HUES6 (cell line): ENCODE measurements around the gene SSH2.
A peak's percentile ranks its signal among the peaks of the same experiment; 100 is the strongest.
"Not testable (repeated sequence)": the region's sequence is repeated elsewhere in the genome, so short reads cannot be mapped to it uniquely, and the experiment has no call there.

Source experiments
- H3K27ac ChIP-seq: 2 replicates; pipeline ENCODE4 v1.7.0; 2013; ENCODE audit warnings: low read depth, mild to moderate bottlenecking, low read length, inconsistent platforms
- H3K27me3 ChIP-seq: 2 replicates; pipeline ENCODE4 v1.6.1; 2013; ENCODE audit warnings: low read length; ENCODE audit not compliant: control insufficient read depth, insufficient read depth
- H3K36me3 ChIP-seq: 2 replicates; pipeline ENCODE4 v1.6.1; 2013; ENCODE audit warnings: low read length; ENCODE audit not compliant: control insufficient read depth, insufficient read depth
- H3K4me1 ChIP-seq: 2 replicates; pipeline ENCODE4 v1.6.1; 2013; ENCODE audit warnings: low read length; ENCODE audit not compliant: control insufficient read depth, insufficient read depth
- H3K4me3 ChIP-seq: 2 replicates; pipeline ENCODE4 v1.5.1; 2013; ENCODE audit warnings: low read depth, low read length
- H3K9ac ChIP-seq: one replicate; pipeline ENCODE4 v1.6.1; 2013; ENCODE audit warnings: mild to moderate bottlenecking, low read length
- H3K9me3 ChIP-seq: 2 replicates; pipeline ENCODE4 v1.6.1; 2013; ENCODE audit warnings: low read depth, low read length; ENCODE audit not compliant: control insufficient read depth, insufficient read depth

Gene SSH2, protein sequence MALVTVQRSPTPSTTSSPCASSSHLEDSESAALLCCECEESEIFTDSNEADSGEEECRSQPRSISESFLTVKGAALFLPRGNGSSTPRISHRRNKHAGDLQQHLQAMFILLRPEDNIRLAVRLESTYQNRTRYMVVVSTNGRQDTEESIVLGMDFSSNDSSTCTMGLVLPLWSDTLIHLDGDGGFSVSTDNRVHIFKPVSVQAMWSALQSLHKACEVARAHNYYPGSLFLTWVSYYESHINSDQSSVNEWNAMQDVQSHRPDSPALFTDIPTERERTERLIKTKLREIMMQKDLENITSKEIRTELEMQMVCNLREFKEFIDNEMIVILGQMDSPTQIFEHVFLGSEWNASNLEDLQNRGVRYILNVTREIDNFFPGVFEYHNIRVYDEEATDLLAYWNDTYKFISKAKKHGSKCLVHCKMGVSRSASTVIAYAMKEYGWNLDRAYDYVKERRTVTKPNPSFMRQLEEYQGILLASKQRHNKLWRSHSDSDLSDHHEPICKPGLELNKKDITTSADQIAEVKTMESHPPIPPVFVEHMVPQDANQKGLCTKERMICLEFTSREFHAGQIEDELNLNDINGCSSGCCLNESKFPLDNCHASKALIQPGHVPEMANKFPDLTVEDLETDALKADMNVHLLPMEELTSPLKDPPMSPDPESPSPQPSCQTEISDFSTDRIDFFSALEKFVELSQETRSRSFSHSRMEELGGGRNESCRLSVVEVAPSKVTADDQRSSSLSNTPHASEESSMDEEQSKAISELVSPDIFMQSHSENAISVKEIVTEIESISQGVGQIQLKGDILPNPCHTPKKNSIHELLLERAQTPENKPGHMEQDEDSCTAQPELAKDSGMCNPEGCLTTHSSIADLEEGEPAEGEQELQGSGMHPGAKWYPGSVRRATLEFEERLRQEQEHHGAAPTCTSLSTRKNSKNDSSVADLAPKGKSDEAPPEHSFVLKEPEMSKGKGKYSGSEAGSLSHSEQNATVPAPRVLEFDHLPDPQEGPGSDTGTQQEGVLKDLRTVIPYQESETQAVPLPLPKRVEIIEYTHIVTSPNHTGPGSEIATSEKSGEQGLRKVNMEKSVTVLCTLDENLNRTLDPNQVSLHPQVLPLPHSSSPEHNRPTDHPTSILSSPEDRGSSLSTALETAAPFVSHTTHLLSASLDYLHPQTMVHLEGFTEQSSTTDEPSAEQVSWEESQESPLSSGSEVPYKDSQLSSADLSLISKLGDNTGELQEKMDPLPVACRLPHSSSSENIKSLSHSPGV (N-terminal part only)

GRCh38 chr17:29929533-29930408 is at the start of gene SSH2:
TSS of gene SSH2 (minus strand) at chr17:29930228. CDS start at chr17:29930000, 228 bp downstream.
- Histone ChIP-seq H3K4me3 (peak within 1 kb of the TSS; percentile 82), H3K36me3 (no peaks in the 10 kb centered on the region), H3K27me3 (no peaks in the 10 kb centered on the region), H3K4me1 (peaks cover 14% of the 10 kb centered on the region), H3K9me3 (no peaks in the 10 kb centered on the region), H3K27ac (peak within 1 kb of the TSS; percentile 17; the same call in 1 of the 2 replicates), H3K9ac (peak within 1 kb of the TSS; percentile 79)

DNA sequence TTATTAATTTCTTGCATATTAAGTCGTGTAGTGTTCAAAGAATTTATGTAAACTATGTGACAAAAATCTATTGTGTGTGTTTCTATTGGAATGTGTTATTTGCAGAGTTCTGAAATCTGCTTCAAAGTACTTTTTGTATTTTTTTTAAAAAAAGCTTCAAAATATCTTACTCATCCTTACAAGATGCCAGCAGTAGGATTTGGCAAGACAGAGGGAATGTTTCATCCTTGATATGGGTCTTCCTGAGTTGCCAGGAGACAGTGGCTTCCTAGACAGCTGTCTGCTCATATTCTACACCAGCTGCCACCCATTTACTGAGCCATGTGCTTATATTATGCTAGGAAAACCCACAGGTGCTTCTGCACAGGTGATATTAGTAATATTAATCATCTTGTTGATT is 47.8 kb upstream of the SSH2 start:
- H3K36me3 ChIP-seq, result no peaks in the 10 kb centered on the region
- no peak overlapping the region for H3K27ac ChIP-seq
- H3K4me1 ChIP-seq, result no peaks in the 10 kb centered on the region
- no peak overlapping the region for H3K9ac ChIP-seq
- no peaks in the 10 kb centered on the region for H3K27me3 ChIP-seq
- H3K4me3 ChIP-seq, result no peak overlapping the region
- H3K9me3 ChIP-seq, result no peaks in the 10 kb centered on the region

- H3K27me3 ChIP-seq, result no peaks in the 10 kb centered on the region
- no peak overlapping the region for H3K27ac ChIP-seq
- H3K9ac ChIP-seq, result no peak overlapping the region
- H3K9me3 ChIP-seq, result no peaks in the 10 kb centered on the region
- no peaks in the 10 kb centered on the region for H3K36me3 ChIP-seq
- H3K4me3 ChIP-seq, result no peak overlapping the region
- no peaks in the 10 kb centered on the region for H3K4me1 ChIP-seq
These were observed 43.0 kb upstream of the SSH2 start for GRCh38 chr17:29973005-29973404.

DNA sequence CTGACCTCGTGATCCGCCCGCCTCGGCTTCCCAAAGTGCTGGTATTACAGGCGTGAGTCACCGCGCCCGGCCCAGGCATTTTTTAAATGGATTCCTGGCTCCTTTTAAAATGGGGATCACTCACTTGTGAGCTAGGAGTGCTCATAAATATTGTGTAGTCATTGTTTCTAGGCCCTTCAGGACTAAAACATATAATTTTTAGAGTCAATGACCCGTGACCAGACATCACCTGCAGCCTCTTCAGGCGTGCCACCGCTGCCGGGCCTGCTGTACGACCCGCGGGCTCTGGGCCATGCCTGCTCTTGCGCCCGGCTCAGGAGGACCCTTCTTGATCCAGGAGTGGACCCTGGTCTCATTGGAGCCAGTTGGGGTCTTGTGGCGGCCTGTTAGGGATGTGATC is 42.2 kb upstream of the SSH2 start:
- no peak overlapping the region for H3K27ac ChIP-seq
- H3K9me3 ChIP-seq, result no peaks in the 10 kb centered on the region
- no peaks in the 10 kb centered on the region for H3K4me1 ChIP-seq
- no peaks in the 10 kb centered on the region for H3K36me3 ChIP-seq
- H3K27me3 ChIP-seq, result no peaks in the 10 kb centered on the region
- H3K9ac ChIP-seq, result no peak overlapping the region
- no peak overlapping the region for H3K4me3 ChIP-seq

- H3K9ac ChIP-seq, result no peak overlapping the region
These were observed 38.2 kb upstream of the SSH2 start for GRCh38 chr17:29968271-29968670.

GRCh38 chr17:29962656-29963055 is 32.6 kb upstream of the SSH2 start:
- Histone ChIP-seq H3K36me3 (no peaks in the 10 kb centered on the region), H3K9ac (no peak overlapping the region), H3K27ac (no peak overlapping the region), H3K9me3 (peaks cover 3% of the 10 kb centered on the region; the same call in 1 of the 2 replicates), H3K4me1 (peaks cover 10% of the 10 kb centered on the region; the same call in 1 of the 2 replicates), H3K4me3 (no peak overlapping the region), H3K27me3 (no peaks in the 10 kb centered on the region)

More at GRCh38 chr17:29968271-29968670, 38.2 kb upstream of the SSH2 start:
- H3K36me3 ChIP-seq, result no peaks in the 10 kb centered on the region
- H3K27ac ChIP-seq, result no peak overlapping the region
- H3K4me3 ChIP-seq, result no peak overlapping the region
- H3K4me1 ChIP-seq, result no peaks in the 10 kb centered on the region
- H3K27me3 ChIP-seq, result no peaks in the 10 kb centered on the region
- H3K9me3 ChIP-seq, result peaks cover 3% of the 10 kb centered on the region; the same call in 1 of the 2 replicates

DNA sequence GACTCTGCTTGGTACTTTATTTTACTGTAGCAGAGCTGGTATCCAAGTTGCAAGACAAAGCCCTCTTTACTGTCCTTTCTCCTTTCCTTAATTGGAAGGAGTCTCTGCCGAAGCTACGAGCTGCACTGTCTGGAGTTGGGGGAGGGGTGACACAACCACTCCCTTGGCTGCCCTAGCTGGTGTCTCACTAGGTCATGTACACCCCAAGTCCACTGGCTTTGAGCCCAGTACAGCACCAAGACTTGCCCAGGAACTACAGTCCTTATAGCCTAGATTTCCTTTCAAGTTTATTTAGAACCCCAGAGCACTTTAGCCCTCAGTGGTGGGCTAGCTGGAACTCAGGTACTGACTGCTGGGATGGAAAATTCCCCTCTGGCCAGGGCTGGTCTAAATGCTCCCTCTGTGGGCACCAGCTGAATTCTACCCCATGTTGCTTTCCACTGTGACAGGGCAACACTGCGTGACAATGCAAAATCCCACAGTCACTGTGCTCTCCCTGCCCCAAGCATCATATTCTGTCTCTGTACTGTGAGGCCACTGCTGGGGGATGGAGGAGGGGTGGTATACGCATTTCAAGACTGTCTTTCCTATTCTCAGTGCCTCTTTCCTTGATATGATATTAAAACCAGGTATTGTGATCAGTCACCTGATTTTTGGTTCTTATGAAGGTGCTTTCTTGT is 29.8 kb upstream of the SSH2 start:
- H3K27ac ChIP-seq, result no peak overlapping the region
- peaks cover 4% of the 10 kb centered on the region; the same call in 1 of the 2 replicates for H3K9me3 ChIP-seq
- H3K27me3 ChIP-seq, result no peaks in the 10 kb centered on the region
- H3K4me3 ChIP-seq, result no peak overlapping the region
- H3K9ac ChIP-seq, result no peak overlapping the region
- peaks cover 10% of the 10 kb centered on the region; the same call in 1 of the 2 replicates for H3K4me1 ChIP-seq
- no peaks in the 10 kb centered on the region for H3K36me3 ChIP-seq

- no peak overlapping the region for H3K9ac ChIP-seq
- H3K4me3 ChIP-seq, result no peak overlapping the region
- peaks cover 10% of the 10 kb centered on the region; the same call in 1 of the 2 replicates for H3K4me1 ChIP-seq
- no peaks in the 10 kb centered on the region for H3K36me3 ChIP-seq
- peaks cover 11% of the 10 kb centered on the region for H3K9me3 ChIP-seq
- no peak overlapping the region for H3K27ac ChIP-seq
- H3K27me3 ChIP-seq, result no peaks in the 10 kb centered on the region
These were observed 29.1 kb upstream of the SSH2 start for GRCh38 chr17:29958947-29959657.

GRCh38 chr17:29957488-29957887 is 27.5 kb upstream of the SSH2 start:
- not testable (repeated sequence) for H3K27ac ChIP-seq, H3K27me3 ChIP-seq, H3K36me3 ChIP-seq, H3K4me3 ChIP-seq, H3K9ac ChIP-seq, H3K4me1 ChIP-seq
- peaks cover 20% of the 10 kb centered on the region for H3K9me3 ChIP-seq
